ENCODE results near the gene STX3. TPM values are rescaled to one million over a fixed set of nuclear protein-coding genes. Genes with fewer than 3 reads are reported as not detected.

Gene STX3
- total RNA-seq, 2 donors from 2014 or later, result 25.7 to 32.2 TPM

DNA sequence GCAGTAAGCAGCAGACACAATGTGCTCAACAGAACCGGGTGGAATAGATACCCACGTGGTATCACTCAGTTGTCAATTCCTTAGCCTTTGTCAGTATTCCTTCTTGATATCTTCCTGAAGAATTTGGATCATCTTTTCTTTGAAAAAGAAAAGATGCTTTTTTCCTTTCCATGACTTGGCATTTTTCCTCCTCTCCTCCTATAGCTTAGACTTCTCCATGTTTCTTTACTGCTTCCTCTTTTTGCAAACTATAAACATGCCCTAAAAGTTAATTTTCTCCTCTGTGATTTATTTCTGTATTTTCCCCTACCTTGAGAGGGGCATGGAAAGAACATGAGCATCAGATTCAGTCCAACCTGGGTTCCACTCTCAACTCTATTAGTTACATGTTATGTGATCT lies 78.4 kb downstream of the STX3 start:
- Histone ChIP-seq H3K27ac (no peak overlapping the region), H3K36me3 (no peaks in the 10 kb centered on the region), H3K4me1 (ENCODE audit: control insufficient read depth in 1 of 2, low read depth in 2 of 2) (no peaks in the 10 kb centered on the region), H3K27me3 (replicated peaks; ENCODE audit: insufficient read depth) (no peaks in the 10 kb centered on the region), H3K4me3 (no peak overlapping the region), H3K9me3 (no peaks in the 10 kb centered on the region)
- ATAC-seq (ENCODE audit: insufficient number of reproducible peaks, low FRiP score, low read depth) (no peak), DNase-seq (ENCODE audit: low spot score) (no peak)
- TF ChIP-seq, protein P1, sequence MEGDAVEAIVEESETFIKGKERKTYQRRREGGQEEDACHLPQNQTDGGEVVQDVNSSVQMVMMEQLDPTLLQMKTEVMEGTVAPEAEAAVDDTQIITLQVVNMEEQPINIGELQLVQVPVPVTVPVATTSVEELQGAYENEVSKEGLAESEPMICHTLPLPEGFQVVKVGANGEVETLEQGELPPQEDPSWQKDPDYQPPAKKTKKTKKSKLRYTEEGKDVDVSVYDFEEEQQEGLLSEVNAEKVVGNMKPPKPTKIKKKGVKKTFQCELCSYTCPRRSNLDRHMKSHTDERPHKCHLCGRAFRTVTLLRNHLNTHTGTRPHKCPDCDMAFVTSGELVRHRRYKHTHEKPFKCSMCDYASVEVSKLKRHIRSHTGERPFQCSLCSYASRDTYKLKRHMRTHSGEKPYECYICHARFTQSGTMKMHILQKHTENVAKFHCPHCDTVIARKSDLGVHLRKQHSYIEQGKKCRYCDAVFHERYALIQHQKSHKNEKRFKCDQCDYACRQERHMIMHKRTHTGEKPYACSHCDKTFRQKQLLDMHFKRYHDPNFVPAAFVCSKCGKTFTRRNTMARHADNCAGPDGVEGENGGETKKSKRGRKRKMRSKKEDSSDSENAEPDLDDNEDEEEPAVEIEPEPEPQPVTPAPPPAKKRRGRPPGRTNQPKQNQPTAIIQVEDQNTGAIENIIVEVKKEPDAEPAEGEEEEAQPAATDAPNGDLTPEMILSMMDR (IDR thresholded peaks at IDR 0.05), result no peak

DNA sequence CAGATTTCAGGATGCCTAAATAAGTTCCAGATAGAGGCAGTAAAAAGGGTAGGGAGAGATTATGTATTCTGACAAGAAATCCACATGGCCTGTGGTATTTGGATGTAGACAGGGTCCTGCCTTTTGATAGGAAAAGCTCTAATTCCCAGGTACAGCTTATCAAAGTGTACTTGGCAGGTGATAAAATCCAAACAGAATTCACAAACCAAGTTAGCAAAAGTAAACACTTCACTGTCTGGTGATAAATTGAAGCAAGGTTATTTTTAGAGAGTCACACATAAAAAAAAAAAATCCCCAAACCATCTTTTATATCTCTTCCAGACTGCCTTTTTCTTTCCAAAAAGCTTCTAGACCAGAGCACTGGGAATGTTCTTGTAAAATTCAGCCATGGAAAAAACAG lies 84.4 kb downstream of the STX3 start:
- H3K4me3 ChIP-seq, result no peak overlapping the region
- H3K27me3 ChIP-seq (replicated peaks; ENCODE audit: insufficient read depth), result no peaks in the 10 kb centered on the region
- TF ChIP-seq, protein P1 (IDR thresholded peaks at IDR 0.05), result no peak
- ATAC-seq (ENCODE audit: insufficient number of reproducible peaks, low FRiP score, low read depth), result no peak
- H3K4me1 ChIP-seq (ENCODE audit: control insufficient read depth in 1 of 2, low read depth in 2 of 2), result no peaks in the 10 kb centered on the region
- no peaks in the 10 kb centered on the region for H3K9me3 ChIP-seq
- no peak for DNase-seq (ENCODE audit: low spot score)
- H3K36me3 ChIP-seq, result no peaks in the 10 kb centered on the region
- H3K27ac ChIP-seq, result no peak overlapping the region

DNA sequence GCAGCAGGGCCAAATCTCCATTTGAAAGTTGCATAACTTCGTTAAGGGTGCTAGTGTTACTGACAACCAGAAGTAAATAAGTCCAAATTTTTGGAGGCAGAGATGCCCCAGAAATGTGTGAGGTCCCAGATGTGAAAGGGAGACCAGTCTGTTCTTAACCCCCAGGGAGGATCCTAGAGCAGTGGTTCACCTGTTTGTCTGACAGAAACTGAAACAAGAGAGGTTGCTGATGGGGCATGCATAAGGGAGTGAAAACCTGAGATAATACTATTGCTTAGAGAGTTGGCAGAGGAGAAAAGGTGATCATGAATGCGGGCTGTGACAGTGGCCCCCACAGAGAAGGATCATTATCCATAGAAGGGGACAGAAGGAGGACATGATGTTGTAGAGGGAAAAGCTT lies 86.3 kb downstream of the STX3 start:
- TF ChIP-seq, protein P1 (IDR thresholded peaks at IDR 0.05), result no peak
- ATAC-seq (ENCODE audit: insufficient number of reproducible peaks, low FRiP score, low read depth), result no peak
- Histone ChIP-seq H3K36me3 (no peaks in the 10 kb centered on the region), H3K9me3 (no peaks in the 10 kb centered on the region), H3K27ac (no peak overlapping the region), H3K4me3 (no peak overlapping the region), H3K27me3 (replicated peaks; ENCODE audit: insufficient read depth) (no peaks in the 10 kb centered on the region), H3K4me1 (ENCODE audit: control insufficient read depth in 1 of 2, low read depth in 2 of 2) (no peaks in the 10 kb centered on the region)
- DNase-seq (ENCODE audit: low spot score), result no peak

DNA sequence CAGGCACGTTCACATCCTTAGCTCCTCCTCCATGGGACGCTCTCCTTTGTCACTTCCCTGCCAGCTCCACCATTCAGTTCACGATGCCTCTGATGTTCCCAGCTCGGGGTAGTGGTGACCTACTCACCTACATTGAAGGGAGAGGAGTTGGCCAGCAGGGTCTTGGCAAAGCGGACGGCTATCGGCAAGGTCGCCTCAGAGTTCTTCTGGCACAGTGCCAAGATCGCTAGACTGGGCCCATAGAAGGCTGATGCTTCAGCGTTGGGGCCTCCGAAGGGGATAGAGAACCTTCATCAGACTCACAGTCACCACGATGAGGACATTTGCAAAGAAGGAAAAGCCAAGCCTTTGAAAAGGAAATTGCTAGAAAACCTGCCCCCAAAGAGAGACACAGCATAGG lies 87.1 kb downstream of the STX3 start:
- no peak overlapping the region for H3K27ac ChIP-seq
- TF ChIP-seq, protein P1 (IDR thresholded peaks at IDR 0.05), result no peak

DNA sequence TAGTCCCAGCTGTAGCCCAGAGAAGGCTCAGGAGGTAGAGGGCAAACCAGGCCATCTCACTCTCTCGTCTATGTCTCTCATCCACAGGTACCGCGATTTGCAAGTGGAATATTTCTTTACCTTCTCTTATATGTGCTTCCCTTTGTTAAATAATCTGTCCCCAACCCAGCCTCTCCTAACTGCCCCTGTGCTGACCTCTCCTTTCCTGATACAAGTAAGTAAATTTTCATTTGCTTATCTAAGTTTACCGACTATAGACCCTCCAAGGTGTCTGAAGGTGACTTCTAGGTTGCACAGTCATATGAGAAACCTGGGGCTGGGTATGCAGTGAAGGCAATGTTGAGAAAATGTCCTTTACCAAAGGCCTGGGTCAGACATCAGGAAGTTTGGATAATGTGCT lies 90.2 kb downstream of the STX3 start, which contains the start of gene CBLIF:
TSS of gene CBLIF (minus strand) at position 101 of the 400 bp plus-strand sequence. CDS start at position 55, 46 bp downstream.
- Histone ChIP-seq H3K27ac (no peak within 1 kb of the TSS), H3K4me3 (no peak within 1 kb of the TSS), H3K36me3 (no peaks in the 10 kb centered on the region), H3K9me3 (no peaks in the 10 kb centered on the region), H3K27me3 (replicated peaks; ENCODE audit: insufficient read depth) (no peaks in the 10 kb centered on the region), H3K4me1 (ENCODE audit: control insufficient read depth in 1 of 2, low read depth in 2 of 2) (no peaks in the 10 kb centered on the region)
- DNase-seq (ENCODE audit: low spot score) (no peak), ATAC-seq (ENCODE audit: insufficient number of reproducible peaks, low FRiP score, low read depth) (no peak)
- TF ChIP-seq, protein P1 (IDR thresholded peaks at IDR 0.05), result no peak

More for the DNA sequence above, 87.1 kb downstream of the STX3 start:
- H3K36me3 ChIP-seq, result no peaks in the 10 kb centered on the region
- no peak for DNase-seq (ENCODE audit: low spot score)
- H3K27me3 ChIP-seq (replicated peaks; ENCODE audit: insufficient read depth), result no peaks in the 10 kb centered on the region
- H3K4me3 ChIP-seq, result no peak overlapping the region
- H3K9me3 ChIP-seq, result no peaks in the 10 kb centered on the region
- no peaks in the 10 kb centered on the region for H3K4me1 ChIP-seq (ENCODE audit: control insufficient read depth in 1 of 2, low read depth in 2 of 2)
- no peak for ATAC-seq (ENCODE audit: insufficient number of reproducible peaks, low FRiP score, low read depth)

Measured in thoracic aorta (tissue), 2 donors.